Chondrocyte (in vitro differentiated cells): Measurements from ENCODE around the gene PUSL1. TPM values are rescaled to one million over a fixed set of nuclear protein-coding genes. Genes with fewer than 3 reads are reported as not detected.

Experiments used
- DNase-seq: peaks from one replicate; pipeline ENCODE4 v3.0.0; 2021; ENCODE audit warnings: mixed read lengths, low spot score
- H3K27ac Mint-ChIP-seq: one replicate; pipeline ENCODE4 v1.8.0; 2021; ENCODE audit warnings: mild to moderate bottlenecking, moderate library complexity, mixed read lengths; ENCODE audit not compliant: unreplicated experiment
- H3K27me3 Mint-ChIP-seq: 2 replicates; pipeline ENCODE4 v1.8.0; 2021; ENCODE audit warnings: low read depth, mixed read lengths
- H3K36me3 Mint-ChIP-seq: 2 replicates; pipeline ENCODE4 v1.8.0; 2021; ENCODE audit warnings: low read depth, mixed read lengths
- H3K4me1 Mint-ChIP-seq: 2 replicates; pipeline ENCODE4 v1.8.0; 2021; ENCODE audit warnings: low read depth, mild to moderate bottlenecking, mixed read lengths
- H3K4me3 Mint-ChIP-seq: one replicate; pipeline ENCODE4 v1.8.0; 2021; ENCODE audit warnings: mild to moderate bottlenecking, moderate library complexity, mixed read lengths; ENCODE audit not compliant: unreplicated experiment
- H3K9me3 Mint-ChIP-seq: 2 replicates; pipeline ENCODE4 v1.8.0; 2021; ENCODE audit warnings: low read depth, mixed read lengths
- total RNA-seq: library from RNA; stranded (reverse); gene quantifications from 3 replicates; pipeline ENCODE4 v1.2.1, GENCODE V29; 2021
- TF ChIP-seq, protein P1 (sequence below): fragments of 200-600 bp; sonication (generic); IDR thresholded peaks from 2 replicates; pipeline ENCODE4 v1.5.0; 2021; ENCODE audit warnings: antibody characterized with exemption, mild to moderate bottlenecking, moderate library complexity

The PUSL1 gene
- total RNA-seq, 1 donor from 2014 or later = 21.6 TPM

DNA sequence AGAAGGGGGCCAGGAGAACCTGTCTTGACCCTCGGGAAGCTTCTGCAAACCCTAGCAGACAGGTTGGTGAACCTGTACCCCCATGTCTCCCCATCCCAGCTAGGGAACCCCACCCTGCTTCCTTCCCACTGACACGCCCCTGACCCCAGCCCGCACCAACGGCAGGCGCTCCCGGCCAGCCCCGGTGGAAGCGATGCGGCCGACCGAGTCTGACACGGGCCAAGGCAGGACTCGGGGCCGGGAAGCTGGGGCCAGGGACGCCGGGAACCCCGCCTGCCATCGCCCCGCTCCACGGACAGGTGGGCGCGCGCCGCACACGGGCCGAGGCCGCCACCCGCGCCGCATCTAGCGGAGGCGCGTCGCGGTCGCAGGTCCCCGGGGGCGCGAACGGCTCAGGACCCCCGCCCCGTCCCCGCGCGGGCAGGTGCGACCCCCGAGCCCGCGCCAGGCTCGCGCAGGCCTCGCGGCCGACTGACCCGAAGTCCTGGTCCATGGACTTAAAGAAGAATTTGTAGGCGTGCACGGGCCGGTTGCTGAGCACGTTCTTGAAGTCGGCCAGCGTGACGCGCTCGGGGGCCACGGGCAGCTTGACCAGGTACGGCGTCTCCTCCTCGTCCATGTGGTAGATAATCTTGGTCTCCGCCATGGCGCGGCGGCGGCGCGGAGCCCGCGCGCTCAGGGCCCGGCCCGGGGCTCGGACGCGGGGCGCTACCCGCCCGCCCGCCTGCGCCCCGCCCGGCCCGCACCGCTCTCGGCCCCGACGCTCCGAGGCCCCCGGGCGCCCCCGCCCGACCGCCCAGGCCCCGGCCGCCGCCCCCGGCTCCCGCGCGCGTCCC is 40.2 kb downstream of the PUSL1 start:
- Mint-ChIP-seq H3K27ac (peak overlapping the region; percentile 32), H3K4me3 (peak overlapping the region; percentile 72), H3K27me3 (no peaks in the 10 kb centered on the region), H3K9me3 (no peaks in the 10 kb centered on the region), H3K4me1 (peaks cover 37% of the 10 kb centered on the region), H3K36me3 (no peaks in the 10 kb centered on the region)
- no peak for DNase-seq
- TF ChIP-seq, protein P1, sequence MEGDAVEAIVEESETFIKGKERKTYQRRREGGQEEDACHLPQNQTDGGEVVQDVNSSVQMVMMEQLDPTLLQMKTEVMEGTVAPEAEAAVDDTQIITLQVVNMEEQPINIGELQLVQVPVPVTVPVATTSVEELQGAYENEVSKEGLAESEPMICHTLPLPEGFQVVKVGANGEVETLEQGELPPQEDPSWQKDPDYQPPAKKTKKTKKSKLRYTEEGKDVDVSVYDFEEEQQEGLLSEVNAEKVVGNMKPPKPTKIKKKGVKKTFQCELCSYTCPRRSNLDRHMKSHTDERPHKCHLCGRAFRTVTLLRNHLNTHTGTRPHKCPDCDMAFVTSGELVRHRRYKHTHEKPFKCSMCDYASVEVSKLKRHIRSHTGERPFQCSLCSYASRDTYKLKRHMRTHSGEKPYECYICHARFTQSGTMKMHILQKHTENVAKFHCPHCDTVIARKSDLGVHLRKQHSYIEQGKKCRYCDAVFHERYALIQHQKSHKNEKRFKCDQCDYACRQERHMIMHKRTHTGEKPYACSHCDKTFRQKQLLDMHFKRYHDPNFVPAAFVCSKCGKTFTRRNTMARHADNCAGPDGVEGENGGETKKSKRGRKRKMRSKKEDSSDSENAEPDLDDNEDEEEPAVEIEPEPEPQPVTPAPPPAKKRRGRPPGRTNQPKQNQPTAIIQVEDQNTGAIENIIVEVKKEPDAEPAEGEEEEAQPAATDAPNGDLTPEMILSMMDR = peak; percentile 3

DNA sequence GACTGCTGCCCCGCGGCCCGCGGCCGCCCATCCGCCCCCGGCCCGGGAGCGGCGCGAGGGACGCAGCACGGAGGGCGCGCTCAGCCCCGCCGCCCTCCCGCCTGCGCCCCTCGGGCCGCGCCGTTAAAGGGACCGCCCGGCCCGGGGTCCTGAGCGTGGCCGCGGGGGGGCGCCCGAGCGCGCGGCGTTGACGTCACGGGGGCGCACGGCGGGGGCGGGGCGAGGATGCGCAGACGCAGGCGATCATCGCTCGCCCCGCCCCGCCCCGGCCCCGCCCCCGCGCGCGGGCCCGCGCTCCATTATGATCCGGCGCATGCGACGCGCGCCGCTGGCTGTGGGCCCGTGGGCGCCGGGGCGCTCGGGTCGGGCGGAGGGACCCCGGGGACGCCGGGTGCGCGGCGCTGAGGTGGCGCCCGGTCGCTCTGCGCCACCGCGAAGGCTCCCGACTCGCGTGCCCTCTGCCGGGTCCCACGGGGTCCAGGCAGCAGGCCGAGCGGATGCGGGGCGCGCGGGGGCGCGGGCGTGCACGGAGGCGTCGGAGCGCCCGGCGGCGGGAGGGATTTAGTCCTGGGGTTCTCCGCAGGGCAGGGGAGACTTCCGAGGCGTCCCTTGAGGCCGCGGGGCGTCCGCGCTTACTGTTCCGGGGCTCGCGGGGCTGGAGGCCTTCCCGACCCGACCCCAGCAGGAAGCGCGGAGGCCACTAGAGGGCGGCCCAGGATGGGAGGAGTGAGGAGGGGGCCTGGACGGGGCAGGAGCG is 41.0 kb downstream of the PUSL1 start, which contains the start of gene DVL1:
TSS of gene DVL1 (minus strand) at position 163 of the 757 bp plus-strand sequence. CDS start 353 bp downstream, outside the sequence.
- H3K36me3 Mint-ChIP-seq = no peaks in the 10 kb centered on the region
- H3K27ac Mint-ChIP-seq = peak within 1 kb of the TSS; percentile 32
- H3K4me1 Mint-ChIP-seq = peaks cover 41% of the 10 kb centered on the region
- no peak for DNase-seq
- peak within 1 kb of the TSS; percentile 72 for H3K4me3 Mint-ChIP-seq
- H3K27me3 Mint-ChIP-seq = no peaks in the 10 kb centered on the region
- H3K9me3 Mint-ChIP-seq = no peaks in the 10 kb centered on the region
- TF ChIP-seq, protein P1 = peak; percentile 75

DNA sequence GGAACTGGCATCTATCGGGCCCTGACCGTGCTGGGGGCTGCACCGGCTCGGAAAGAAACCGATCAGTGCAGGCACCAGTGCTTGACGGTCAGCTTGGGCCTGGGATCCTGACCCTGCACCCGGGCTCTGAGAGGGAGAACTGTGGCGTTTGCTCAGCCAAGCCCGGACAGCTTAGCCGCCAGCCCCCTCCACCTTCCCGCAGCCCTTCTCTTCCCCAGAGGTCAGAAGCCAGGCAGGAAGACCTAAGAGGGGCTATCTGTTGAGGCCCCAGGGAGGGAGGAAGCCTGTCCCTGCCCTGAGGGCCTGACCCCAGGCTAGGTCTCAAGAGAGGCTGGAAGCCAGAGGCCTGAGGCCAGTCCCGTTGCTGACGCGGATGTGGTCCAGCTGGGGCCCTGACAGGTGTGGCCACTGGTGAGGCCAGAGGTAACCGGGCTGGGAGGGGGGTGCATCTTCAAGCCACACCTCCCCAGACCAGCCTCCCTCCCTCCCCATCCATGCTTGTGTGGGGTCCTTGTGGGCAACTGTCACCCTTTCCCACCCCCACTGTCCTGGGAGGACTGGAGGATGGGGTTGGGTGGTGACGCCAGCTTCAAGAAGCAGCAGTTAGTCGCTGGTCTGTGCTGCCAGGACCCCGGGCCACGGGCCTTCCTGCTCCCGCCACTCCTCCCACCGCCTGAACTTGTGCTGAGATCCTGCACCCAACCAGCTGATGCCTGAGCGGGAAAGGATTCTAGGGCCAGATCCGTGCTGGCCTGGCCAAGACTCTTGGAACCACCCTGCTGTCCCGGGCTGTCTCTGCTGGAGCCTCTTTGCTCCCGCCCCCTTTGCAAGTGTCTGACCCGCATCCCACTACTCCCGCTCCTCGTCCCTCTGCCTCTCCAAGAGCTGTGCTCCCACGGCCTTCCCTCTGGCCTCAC is 43.4 kb downstream of the PUSL1 start:
- TF ChIP-seq, protein P1 = no peak
- Mint-ChIP-seq H3K4me3 (peak overlapping the region; percentile 52), H3K4me1 (peaks cover 28% of the 10 kb centered on the region), H3K36me3 (no peaks in the 10 kb centered on the region), H3K27ac (peak overlapping the region; percentile 57), H3K27me3 (no peaks in the 10 kb centered on the region), H3K9me3 (no peaks in the 10 kb centered on the region)
- no peak for DNase-seq

DNA sequence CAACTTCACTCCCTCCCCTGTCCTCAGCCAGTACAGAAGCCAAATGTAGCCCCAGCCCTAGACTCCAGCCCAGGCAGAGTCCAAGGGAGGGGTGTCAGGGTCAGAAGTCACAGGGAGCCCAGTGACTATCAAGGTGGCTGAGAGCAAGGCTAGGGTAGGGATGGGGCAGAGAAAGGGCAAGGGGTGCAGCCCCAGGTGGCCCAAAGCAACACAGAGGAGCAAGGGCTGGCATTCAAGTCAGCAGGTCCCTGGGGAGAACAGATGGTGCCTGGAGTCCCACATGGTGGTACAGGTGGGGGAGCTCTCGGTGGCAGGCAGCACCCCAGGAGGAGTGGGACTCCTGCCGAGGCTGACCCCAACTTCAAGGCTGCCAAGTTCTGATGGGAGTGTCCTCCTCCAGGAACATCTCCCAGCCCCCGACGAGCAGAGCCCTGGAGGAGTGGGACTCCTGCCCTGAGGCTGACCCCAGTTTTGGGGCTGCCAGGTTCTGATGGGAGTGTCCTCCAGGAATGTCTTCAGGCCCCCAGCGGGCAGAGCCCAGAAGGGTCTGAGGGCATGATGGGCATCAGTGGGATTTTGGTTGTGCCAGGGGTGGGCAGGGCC is 44.5 kb downstream of the PUSL1 start:
- peaks cover 26% of the 10 kb centered on the region for H3K4me1 Mint-ChIP-seq
- no peaks in the 10 kb centered on the region for H3K36me3 Mint-ChIP-seq
- H3K27ac Mint-ChIP-seq = no peak overlapping the region
- TF ChIP-seq, protein P1 = no peak
- no peak overlapping the region for H3K4me3 Mint-ChIP-seq
- no peaks in the 10 kb centered on the region for H3K27me3 Mint-ChIP-seq
- DNase-seq = no peak
- H3K9me3 Mint-ChIP-seq = no peaks in the 10 kb centered on the region
